Progenitor cell of endocrine pancreas (in vitro differentiated cells): ENCODE data around the gene CAPN5. TPM values are rescaled to one million over a fixed set of nuclear protein-coding genes. Genes with fewer than 3 reads are reported as not detected.

Source experiments
- DNase-seq: peaks from one replicate; pipeline ENCODE4 v3.0.0; 2021; ENCODE audit warnings: low spot score; ENCODE audit not compliant: unreplicated experiment
- H3K27ac Mint-ChIP-seq: 2 replicates; pipeline ENCODE4 v1.8.0; 2021; ENCODE audit warnings: mild to moderate bottlenecking, moderate library complexity, mixed read lengths
- H3K27me3 Mint-ChIP-seq: 2 replicates; pipeline ENCODE4 v1.8.0; 2021; ENCODE audit warnings: mixed read lengths
- H3K36me3 Mint-ChIP-seq: 2 replicates; pipeline ENCODE4 v1.8.0; 2022; ENCODE audit warnings: mixed read lengths; ENCODE audit not compliant: insufficient read depth
- H3K4me1 Mint-ChIP-seq: 2 replicates; pipeline ENCODE4 v1.8.0; 2021; ENCODE audit warnings: low read depth, mixed read lengths
- H3K4me3 Mint-ChIP-seq: 2 replicates; pipeline ENCODE4 v1.8.0; 2021; ENCODE audit warnings: low read depth, mild to moderate bottlenecking, moderate library complexity, mixed read lengths
- H3K9me3 Mint-ChIP-seq: 2 replicates; pipeline ENCODE4 v1.8.0; 2021; ENCODE audit warnings: low read depth, mixed read lengths
- total RNA-seq: library from RNA; stranded (reverse); gene quantifications from 2 replicates; pipeline ENCODE4 v1.2.1, GENCODE V29; 2021
- TF ChIP-seq, protein P1 (sequence below): fragments of 200-600 bp; sonication (generic); IDR thresholded peaks from one replicate; pipeline ENCODE4 v1.5.0; 2021; ENCODE audit warnings: antibody characterized with exemption, mild to moderate bottlenecking; ENCODE audit not compliant: unreplicated experiment

The CAPN5 gene
- total RNA-seq, 1 donor from 2014 or later = 10.9 TPM

DNA sequence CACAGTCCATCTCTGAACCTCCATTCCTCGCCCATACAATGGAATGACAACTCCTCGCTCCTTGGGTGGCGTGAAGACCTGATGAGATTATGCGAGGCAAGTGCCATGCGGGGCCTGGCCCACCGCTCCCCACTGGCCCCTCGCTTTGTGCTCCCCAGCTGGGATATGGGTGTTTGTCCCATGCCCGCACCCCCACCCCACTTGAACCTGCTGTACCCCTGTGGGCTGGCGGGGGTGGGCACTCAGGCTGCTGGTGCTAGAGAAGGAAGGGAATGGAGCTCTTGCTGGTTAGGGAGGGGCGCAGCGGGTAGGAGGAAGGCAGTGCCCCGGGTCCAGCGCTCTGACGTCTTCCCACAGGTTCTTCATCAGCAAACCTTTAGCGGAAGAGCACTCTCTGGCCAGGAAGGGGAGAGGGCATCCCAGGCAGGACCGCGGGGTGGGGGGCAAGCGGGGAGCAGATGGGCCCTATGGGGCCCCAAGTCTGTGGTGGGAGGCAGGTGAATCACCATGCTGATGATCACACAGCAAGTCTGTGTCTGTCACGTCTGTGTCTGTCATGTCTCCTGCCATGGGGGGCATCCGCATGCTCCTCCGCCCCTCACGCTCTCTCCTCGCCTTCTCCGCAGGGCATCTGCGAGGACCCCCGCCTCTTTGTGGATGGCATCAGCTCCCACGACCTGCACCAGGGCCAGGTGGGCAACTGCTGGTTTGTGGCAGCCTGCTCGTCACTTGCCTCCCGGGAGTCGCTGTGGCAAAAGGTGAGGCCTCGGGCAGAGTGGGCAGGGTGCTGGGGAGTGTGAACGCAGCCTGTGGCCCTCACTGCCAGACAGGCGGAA is 26.5 kb downstream of the CAPN5 start:
- Mint-ChIP-seq H3K9me3 (no peaks in the 10 kb centered on the region), H3K4me1 (peaks cover 3% of the 10 kb centered on the region), H3K27ac (no peak overlapping the region), H3K4me3 (no peak overlapping the region), H3K27me3 (no peaks in the 10 kb centered on the region), H3K36me3 (no peaks in the 10 kb centered on the region)
- DNase-seq = no peak
- TF ChIP-seq, protein P1, sequence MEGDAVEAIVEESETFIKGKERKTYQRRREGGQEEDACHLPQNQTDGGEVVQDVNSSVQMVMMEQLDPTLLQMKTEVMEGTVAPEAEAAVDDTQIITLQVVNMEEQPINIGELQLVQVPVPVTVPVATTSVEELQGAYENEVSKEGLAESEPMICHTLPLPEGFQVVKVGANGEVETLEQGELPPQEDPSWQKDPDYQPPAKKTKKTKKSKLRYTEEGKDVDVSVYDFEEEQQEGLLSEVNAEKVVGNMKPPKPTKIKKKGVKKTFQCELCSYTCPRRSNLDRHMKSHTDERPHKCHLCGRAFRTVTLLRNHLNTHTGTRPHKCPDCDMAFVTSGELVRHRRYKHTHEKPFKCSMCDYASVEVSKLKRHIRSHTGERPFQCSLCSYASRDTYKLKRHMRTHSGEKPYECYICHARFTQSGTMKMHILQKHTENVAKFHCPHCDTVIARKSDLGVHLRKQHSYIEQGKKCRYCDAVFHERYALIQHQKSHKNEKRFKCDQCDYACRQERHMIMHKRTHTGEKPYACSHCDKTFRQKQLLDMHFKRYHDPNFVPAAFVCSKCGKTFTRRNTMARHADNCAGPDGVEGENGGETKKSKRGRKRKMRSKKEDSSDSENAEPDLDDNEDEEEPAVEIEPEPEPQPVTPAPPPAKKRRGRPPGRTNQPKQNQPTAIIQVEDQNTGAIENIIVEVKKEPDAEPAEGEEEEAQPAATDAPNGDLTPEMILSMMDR = no peak

DNA sequence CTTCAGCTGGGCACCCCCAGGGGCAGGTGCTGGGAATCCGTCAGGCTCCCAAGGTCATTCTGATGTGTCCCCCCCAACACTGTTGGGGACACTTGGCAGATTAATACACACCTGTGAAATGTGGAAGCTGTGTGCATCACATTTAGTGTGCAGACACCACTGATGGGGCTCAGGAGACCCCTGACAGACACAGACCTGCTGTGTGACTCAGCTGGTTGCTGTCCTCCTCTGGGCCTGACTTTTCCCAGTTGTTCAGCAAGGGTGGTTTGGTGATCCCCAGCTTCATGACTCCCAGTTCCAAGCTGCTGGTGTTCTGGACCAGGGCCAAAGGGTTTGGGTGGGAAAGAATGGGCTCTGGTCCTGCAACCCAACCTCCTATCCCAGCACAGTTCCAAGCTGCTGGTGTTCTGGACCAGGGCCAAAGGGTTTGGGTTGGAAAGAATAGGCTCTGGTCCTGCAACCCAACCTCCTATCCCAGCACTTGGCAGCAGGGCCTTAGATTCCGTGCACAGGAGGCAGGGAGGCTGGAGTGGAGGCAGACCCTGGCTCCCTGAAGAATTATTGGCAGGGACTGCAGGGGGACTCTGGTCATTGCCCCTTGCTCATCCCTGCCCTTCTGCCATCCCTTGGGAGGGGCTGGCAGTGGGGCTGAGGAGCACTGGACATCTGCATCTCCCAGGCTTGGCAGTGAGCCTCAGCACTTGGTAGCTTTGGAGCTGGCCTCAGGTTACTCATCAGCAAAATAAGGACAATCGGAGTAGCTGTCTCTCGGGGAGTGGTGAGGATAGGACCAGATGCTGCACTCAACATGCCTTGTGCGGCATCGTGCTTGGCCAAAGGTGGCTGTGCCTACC is 27.4 kb downstream of the CAPN5 start:
- H3K9me3 Mint-ChIP-seq = no peaks in the 10 kb centered on the region

GRCh38 chr11:77094841-77095365 is 28.1 kb downstream of the CAPN5 start:
- DNase-seq = no peak
- Mint-ChIP-seq H3K27ac (no peak overlapping the region), H3K4me1 (no peaks in the 10 kb centered on the region), H3K9me3 (no peaks in the 10 kb centered on the region), H3K27me3 (no peaks in the 10 kb centered on the region), H3K4me3 (no peak overlapping the region), H3K36me3 (no peaks in the 10 kb centered on the region)
- TF ChIP-seq, protein P1 = no peak

More for the DNA sequence above, 27.4 kb downstream of the CAPN5 start:
- Mint-ChIP-seq H3K4me1 (no peaks in the 10 kb centered on the region), H3K27ac (no peak overlapping the region), H3K36me3 (no peaks in the 10 kb centered on the region), H3K27me3 (no peaks in the 10 kb centered on the region), H3K4me3 (no peak overlapping the region)
- no peak for DNase-seq
- TF ChIP-seq, protein P1 = no peak

DNA sequence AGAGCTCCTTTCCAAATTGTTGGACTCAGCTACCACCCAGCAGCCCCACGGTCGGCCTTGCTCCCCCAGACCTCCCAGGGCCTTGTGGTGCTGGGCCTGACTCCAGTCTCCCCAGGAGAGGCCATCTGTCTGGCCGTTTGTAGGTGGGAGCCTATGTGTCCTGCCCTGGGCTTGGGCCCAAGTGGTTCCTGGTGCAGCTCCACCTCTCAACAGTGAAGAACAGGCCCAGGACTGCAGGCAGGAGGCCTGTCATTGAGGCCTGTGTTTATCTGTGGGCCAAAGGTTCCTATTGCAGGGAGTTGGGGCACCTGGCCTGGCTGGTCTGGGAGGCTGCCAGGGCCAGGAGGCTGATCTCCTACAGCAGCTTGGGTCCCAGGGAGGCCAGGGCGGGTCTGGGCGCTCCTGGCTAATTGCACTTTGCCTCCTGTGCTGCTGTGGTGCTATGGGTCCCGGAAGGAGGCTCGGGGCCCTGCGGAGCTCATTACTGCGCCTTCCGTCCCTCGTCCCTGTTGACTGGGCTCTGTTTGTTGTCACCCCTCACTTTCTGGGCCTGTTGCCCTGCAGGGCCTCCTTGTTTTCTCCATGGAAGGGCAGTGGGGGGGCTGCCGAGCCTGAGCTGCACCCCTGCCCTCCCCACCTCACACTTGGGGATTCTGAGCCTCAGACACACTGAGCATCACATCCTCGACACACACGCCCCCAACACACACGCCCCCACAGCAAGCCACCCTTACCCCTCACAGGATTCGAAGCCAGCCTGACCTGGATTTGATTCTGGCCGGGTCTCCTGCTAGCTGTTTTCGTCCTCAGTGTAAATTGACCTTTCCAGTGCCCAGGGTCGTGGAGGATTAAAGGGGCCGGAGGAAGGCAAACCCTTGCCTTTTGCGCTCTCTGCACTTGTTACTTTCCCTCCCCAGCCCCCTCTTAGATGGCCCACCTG is 29.1 kb downstream of the CAPN5 start:
- no peak for DNase-seq
- TF ChIP-seq, protein P1 = no peak

More for the DNA sequence above, 29.1 kb downstream of the CAPN5 start:
- Mint-ChIP-seq H3K9me3 (no peaks in the 10 kb centered on the region), H3K4me3 (no peak overlapping the region), H3K4me1 (no peaks in the 10 kb centered on the region), H3K27me3 (no peaks in the 10 kb centered on the region), H3K36me3 (no peaks in the 10 kb centered on the region), H3K27ac (no peak overlapping the region)
